Stimulated activated CD4-positive, alpha-beta T cell treated with anti-CD3 and anti-CD28 coated beads, Interleukin-4, amount 100 ng/mL, for 1 hour (primary cell): ENCODE results near the gene RAF1.
A peak's percentile ranks its signal among the peaks of the same experiment; 100 is the strongest.
"Not testable (repeated sequence)": the region's sequence is repeated elsewhere in the genome, so short reads cannot be mapped to it uniquely, and the experiment has no call there.

Experiments used
- DNase-seq: peaks from one replicate; pipeline ENCODE4 v3.0.0-alpha.2; 2020

RAF1 gene

DNA sequence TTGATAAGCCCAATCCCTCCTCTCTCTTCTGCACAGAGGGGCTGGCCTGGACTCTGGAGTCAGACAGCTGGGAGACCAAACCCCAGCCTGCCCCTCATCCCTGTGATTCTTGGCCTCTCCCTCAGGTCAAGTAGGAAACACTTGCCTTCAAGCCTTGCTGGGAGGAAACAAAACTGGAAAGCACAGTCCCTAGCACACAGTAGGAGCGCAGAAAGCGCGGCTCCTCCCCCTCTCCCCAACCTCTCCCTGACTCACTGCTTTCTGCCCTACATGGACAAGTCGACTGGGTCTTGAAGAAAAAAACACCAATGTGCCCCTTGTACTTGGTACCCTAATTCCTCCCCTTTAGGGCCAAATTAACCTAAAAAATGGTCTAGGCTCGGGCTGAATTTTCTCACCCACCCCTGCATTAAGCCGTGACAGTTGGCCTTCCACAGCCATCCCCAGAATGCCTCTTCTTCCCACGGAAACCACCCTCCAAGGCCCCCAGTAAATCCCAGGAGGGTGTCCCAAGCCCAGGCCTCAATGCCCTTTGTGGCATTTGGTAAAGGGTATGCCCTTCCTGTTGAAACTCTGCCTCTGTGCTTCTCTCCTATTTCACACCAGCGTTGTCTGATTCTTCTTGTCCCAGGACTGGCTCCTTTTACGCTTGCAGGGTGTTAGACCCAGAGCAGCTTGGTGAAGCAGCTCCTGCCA is 11.3 kb upstream of the RAF1 start:
- DNase-seq = no peak

- not testable (repeated sequence) for DNase-seq
Observed at GRCh38 chr3:12673956-12674736, 10.2 kb upstream of the RAF1 start.

- no peak for DNase-seq
Observed at GRCh38 chr3:12671120-12671450, 7.2 kb upstream of the RAF1 start.

- DNase-seq = no peak
Observed at GRCh38 chr3:12670365-12671119, 6.6 kb upstream of the RAF1 start.

DNA sequence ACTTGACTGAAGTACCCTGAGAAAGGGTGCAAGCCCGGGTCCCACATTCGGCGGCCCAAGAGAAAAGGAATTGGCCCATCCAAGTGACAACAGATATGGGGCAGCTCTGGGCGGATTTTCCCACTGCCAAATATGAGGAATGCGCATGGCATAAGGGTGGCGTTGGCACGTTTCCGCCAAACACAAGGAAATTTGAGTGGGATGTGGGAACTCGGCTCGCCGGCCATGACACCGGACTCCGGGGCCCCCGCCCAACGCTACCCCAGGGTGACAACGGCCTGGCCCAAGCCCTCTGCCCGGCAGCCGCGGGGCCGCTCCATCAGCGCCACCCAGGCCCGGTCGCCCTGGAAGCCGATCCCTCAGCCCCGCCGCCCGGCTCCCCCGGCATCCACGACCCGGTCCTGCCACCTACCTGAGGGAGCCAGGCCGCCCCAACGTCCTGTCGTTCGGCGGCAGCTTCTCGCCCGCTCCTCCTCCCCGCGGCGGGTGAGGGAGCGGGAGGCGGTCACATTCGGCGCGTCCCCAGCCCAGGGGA is 449 bp downstream of the RAF1 start:
- DNase-seq = peak; percentile 52

- DNase-seq = peak; percentile 37
Observed at GRCh38 chr3:12662593-12663400, 1.1 kb downstream of the RAF1 start.

DNA sequence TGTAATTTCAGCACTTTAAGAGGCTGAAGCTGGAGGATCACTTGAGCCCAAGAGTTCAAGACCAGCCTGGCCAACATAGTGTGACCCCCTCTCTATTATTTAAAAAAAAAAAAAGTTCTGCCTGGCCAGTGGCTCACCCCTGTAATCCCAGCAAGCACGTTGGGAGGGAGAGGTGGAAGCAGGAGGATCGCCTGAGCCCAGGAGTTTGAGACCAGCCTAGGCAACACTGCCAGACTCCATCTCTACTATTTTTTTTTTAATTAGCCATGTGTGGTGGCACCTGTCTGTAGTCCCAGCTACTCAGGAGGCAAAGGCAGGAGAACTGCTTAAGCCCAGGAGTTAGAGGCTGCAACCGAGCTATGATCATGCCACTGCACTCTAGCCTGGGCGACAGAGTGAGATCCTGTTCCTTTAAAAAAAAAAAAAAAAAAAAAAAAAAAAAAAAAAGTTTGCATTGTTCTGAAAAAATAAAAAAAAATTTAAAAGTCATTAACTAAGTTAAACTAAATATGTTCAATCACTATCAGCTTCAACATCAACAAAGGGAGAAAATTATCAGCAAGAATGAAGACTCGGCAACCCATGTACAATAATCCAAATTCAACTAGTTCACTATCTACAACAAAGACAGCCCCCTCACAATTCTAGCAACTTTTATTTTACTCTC is 1.9 kb downstream of the RAF1 start:
- DNase-seq = no peak

DNA sequence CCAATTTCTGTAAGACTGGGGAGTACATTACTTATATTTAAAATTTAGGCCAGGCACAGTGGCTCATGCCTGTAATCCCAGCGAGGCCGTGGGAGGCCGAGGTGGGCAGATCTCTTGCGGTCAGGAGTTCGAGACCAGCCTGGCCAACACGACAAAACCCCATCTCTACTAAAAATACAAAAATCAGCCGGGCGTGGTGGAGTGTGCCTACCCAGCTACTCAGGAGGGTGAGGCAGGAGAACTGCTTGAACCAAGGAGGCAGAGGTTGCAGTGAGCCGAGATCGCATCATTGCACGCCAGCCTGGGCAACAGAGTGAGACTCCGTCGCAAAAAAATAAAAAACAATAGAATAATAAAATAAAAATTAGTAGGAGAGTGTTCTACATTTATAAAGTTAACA is 2.5 kb downstream of the RAF1 start:
- DNase-seq = not testable (repeated sequence)

GRCh38 chr3:12660196-12660595 is 3.7 kb downstream of the RAF1 start:
- no peak for DNase-seq

DNA sequence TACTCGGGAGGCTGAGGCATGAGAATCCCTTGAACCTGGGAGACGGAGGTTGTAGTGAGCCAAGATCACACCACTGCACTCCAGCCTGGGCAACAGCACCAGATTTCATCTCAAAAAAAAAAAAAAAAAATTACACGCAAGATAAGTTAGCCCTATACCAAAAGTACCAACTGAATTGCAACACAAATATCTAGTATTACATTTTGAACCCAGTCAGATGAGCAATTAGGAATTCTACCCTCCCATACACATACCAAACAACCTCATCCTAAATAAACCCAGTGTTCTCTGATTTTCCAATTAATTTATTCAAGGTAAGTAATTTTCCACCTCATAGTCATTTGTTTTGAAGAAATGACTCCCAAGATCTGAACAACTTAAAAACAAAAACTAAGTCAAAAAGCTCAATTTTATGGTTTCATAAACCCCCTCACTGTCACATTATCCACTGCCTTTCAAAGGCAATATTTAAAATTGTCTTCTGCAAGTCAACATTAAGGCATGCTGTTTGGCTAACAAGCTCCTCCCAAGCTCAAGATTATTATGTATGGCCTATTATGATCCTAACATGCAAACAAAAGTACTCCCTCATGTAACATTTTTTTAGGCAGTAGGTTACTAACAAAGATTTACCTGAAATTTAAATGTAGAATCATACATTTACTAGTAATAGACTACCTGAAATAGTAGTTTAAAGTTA is 4.5 kb downstream of the RAF1 start:
- no peak for DNase-seq

DNA sequence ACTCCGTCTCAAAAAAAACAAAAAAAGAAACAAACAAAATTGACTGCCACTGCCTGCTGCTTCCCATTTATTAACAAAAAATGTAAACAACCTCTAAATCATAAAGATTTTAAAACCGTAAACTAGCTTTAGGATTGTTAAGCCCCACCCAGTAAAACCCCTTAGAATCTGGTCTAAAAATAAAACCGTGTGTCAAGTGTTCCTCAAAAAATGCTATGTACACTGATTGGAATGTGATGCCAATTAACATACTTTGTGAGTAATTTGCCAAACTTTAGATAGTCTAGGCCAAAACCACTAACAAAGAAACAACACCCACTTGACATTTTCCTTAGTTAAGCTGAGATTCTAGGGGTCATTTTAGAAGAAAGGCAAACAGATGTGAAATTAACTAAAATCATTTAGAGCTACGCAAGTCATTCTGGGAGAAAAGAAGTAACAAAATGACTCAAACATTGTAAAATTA is 5.3 kb downstream of the RAF1 start:
- no peak for DNase-seq

DNA sequence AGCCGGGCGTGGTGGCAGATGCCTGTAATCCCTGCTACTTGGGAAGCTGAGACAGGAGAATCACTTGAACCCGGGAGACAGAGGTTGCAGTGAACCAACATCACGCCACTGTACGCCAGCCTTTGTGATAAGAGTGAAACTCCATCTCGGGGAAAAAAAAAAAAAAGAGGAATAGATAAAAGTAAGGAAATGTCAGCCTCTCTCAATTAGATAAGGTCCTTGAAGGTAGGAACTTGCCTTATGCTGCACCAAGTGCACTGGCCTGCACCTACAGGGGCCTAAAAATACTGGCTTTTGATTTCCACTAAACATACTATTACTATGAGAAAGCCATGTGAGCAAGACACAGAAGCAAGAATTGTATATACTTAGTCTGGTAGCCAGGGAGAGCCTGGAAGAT is 7.1 kb downstream of the RAF1 start:
- no peak for DNase-seq

DNA sequence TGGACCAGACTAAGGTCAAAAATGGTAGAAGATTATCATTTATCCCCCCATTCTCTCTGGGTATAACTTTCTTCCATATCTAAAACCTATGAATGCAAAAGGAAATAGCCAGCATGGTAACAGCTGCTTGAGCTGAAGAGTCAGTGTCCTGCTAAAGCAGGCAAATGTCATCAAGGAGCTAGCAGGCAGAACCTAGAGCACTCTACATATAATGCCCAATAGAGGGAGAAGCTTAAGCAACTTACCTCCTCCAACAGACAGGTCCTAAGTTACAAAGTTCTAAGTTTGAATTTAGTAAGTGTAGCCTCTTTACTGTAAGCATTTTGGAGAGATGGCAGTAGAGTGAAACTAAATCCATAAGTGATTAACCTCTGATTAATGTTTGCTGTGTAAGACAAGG is 7.7 kb downstream of the RAF1 start:
- no peak for DNase-seq

- no peak for DNase-seq
Observed at GRCh38 chr3:12655701-12656100, 8.2 kb downstream of the RAF1 start.

DNA sequence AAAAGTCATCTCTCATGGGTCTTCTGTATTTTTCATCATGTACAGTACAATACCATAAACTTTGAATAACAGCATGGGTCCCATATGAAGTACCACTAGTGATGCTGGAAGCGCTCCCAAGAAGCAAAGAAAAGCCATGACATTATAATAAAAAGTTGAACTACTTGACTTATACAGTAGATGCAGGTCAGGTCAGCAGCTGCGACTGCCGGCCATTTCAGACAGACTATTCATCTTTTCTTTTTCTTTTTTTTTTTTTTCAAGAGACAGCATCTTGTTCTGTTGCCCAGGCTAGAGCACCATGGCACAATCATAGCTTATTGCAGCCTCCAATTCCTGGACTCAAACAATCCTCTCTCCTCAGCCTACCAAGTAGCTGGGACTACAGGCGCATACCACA is 10.2 kb downstream of the RAF1 start:
- DNase-seq = no peak

GRCh38 chr3:12648384-12648959 is 15.4 kb downstream of the RAF1 start:
- no peak for DNase-seq

- no peak for DNase-seq
Observed at GRCh38 chr3:12644331-12644937, 19.5 kb downstream of the RAF1 start.

- no peak for DNase-seq
Observed at GRCh38 chr3:12643724-12644123, 20.2 kb downstream of the RAF1 start.

DNA sequence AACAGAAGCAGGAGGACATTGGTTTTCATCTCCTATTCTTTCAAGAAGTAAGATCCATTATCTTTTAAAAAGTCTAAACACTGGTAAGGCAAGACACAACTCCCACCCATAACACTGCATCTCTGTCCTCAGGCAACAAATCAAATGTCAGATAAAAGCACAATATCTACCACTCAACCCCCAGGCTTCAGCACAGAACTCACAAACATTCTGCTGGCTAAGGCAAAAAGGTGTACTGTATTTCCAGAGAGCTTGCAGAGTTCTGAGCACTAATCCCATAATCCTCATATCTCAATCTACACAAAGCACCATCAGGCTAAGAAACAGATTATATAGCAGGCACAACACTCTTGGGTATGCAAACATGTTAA is 20.9 kb downstream of the RAF1 start:
- no peak for DNase-seq

GRCh38 chr3:12640853-12641252 is 23.1 kb downstream of the RAF1 start:
- DNase-seq = not testable (repeated sequence)

DNA sequence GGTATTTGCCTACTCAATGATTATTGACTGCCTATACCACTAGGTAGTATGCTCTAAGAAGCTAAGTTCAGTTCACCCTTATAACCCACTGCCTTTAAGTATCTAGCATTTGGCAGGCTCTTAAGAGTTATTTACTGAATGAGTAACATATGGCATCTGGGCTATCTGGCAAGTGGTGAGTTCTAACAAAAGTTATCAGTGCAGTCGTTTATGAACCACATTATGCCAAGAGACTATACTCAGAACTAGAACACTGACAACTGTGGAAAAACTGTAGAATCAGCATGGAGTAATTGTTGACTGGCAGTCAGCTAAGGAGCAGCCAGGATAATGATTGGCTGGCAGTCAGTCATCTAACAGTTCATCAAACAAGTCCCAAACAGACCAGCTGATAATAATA is 25.8 kb downstream of the RAF1 start:
- no peak for DNase-seq
